GM19328 (cell line): ENCODE data around the gene LRRC74B.
"Not testable (repeated sequence)": the region's sequence is repeated elsewhere in the genome, so short reads cannot be mapped to it uniquely, and the experiment has no call there.

Experiments
- ATAC-seq: cut with Tn5 transposase; IDR thresholded peaks from one replicate; pipeline ENCODE4 v1.9.1; 2021; ENCODE audit warnings: mild to moderate bottlenecking, moderate library complexity; ENCODE audit not compliant: unreplicated experiment

LRRC74B gene

DNA sequence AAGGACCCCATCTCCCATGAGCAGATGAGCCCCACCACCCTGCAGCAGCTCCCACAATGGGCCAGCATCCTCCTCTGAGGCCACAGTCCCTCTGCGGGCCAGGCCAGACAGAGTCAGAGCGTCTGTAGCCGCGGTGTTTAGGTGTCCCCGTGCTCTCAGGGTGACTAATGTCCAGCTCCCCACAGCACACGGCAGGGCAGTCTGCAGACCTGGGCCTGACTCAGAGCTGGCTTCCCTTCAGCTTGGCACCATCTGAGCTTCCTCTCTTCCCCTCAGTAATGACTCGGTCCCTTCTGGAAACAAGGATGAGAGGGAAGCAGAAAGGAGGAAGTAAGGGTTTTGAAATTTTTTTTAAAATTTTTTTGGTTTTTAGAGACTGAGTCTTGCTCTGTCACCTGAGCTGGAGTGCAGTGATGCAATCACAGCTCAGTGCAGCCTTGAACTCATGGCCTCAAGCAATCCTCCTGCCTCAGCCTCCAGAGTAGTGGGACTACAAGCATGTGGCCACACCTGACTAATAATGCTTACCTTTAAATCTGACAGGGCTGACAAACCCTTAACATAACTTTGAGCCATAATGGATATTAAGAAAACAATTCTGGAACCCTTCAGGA is 28.5 kb downstream of the LRRC74B start:
- ATAC-seq: no peak

DNA sequence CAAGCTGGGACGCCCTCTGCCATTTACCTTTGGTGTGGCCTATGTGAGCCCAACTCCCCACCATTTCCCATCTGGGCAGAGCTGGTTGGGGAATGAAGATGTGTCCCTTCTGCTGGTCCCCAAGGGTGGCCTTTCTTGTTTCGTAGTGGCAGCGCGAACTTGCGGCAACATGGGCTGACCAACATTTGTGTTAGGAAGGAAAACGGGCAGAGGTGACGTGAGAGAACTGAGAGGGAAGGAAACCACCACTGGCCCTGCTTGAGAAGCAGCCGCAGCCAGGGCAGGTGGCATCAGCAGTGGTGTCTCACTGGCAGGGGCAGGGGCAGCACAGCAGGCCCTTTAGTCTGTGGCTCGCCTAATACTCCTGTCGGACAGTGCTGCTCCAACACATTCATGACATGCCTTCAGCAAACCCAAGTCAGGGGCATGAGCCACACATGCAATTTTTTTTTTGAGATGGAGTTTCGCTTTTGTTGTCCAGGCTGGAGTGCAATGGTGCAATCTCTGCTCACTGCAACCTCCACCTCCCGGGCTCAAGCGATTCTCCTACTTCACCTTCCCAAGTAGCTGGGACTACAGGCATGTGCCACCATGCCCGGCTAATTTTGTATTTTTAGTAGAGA is 29.9 kb downstream of the LRRC74B start:
- ATAC-seq: no peak

DNA sequence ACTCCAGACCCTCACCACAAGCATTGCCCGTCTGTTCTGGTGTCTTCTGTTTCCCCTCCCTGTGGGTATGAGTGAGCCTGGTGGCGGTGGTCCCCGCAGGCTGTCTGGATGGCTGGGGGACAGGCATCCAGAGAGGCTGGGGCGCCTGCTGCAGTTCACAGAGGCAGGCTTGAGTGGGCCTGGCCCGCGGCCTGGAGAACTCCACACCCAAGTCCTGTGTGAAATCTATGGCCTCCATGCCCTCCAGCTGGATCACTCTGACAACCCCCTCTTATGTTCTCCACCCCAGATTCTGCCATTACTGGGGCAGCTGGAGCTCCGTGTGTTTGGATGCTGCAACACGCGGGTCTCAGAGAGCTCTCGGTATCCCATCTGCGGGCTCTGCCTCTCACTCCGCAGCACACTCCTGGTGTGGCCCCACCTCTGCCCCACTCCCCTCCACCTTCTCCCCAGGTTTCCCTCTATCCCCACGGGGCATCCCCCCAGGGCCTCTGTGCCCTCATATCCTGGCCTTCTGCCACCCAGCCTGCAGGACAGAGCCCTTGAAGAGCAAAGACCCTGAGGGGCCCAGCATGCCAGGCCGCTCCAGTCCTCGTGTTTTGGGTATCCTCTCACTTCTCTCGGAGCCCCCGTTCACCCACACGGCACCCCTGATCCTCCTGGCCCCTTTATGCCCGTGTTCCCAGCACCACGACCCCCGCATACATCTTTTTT is 31.3 kb downstream of the LRRC74B start:
- ATAC-seq: no peak

DNA sequence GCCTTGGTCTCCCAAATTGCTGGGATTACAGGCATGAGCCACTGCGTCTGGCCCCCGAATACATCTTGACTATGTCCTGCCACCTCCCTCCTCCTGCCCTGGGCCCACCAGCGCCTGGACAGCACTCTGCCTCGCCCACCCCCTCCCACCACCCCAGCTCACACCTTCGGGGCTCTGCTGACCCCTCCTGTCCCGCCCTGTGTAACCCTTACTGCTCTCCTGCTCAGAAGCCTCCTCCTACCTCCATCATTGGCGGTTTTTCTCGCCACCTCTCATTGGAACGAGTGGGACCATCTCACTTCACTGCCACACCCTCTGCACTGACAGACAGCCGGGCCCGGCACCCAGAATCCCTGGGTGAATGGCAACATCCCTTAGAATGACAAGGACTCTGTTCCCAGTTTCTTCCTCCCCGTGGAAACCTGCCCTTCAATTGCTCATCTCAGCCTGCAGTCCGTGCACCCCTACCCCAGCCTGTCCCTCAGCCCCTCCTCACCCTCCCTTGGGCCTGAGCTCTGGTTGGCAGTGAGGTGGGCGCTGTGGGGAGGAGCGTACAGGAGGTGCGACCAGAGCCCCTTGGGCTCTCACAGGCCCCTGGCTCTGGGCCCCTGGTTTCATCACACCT is 32.2 kb downstream of the LRRC74B start:
- ATAC-seq: no peak

DNA sequence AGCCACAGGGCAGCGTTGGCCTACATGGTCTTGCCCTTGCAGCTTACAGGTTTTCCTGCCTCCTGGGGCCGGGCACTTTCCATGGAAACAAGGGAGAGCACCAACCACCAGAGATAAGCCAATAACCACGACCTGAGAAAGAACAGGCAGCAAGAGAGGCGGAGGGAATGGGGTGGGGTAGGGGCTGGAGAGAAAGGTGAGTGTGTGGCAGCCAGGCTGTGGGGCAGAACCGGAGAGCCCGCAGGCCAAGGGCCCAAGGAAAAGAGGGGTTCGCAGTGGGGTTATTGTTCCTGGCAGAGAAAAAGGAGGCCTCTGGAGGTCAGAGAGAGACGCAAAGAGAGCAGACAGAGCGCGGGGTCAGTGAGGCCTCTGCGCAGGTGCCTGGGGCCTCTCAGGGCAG is 33.2 kb downstream of the LRRC74B start:
- no peak for ATAC-seq

DNA sequence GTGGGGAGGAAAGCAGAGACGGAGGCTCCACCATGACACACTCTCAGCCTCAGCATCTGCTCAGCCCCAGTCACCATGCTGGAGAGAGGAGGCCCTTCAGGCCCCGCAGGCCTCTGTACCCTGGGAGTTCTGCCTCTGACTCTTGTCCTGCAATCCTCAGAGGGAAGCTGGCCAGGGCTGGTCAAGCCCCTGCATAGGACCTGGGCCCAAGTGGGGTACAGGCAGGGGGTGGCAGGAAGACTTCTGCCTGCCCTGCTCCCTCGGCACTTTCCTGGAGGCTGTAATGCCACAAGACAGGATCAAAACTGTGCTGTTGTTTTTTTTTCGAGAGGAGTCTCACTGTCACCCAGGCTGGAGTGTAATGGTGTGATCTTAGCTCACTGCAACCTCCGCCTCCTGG is 33.7 kb downstream of the LRRC74B start:
- no peak for ATAC-seq

DNA sequence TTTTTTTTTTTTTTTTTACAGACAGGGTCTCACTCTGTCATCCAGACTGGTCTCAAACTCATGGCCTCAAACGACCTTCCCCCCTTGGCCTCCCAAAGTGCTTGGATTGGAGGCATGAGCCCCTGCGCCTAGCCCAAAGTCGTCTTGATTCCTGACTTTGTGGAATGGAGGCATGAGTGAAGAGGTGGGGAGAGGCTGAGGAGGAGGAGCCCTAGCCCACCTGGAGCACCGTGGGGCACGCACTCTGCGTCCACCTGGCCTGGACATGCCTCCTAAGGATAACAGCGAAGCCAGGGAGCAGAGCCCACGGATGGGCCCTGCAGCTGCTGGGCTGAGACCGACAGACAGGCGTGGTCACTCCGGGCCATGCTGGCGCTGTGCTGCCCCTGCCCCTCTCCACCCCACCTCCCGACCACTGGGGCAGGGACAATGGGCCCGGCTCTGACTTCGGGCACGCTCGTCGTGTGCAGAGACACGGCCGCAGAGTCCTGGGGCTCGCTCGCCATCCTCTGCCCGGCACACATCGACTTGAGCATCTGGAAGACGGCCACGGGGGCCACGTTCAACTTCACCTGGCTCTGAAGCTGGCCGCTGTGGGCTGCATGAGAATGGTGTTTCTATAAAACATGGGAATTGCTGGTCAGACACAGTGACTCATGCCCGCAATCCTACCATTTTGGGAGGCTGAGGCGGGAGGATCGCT is 34.8 kb downstream of the LRRC74B start:
- ATAC-seq: no peak

DNA sequence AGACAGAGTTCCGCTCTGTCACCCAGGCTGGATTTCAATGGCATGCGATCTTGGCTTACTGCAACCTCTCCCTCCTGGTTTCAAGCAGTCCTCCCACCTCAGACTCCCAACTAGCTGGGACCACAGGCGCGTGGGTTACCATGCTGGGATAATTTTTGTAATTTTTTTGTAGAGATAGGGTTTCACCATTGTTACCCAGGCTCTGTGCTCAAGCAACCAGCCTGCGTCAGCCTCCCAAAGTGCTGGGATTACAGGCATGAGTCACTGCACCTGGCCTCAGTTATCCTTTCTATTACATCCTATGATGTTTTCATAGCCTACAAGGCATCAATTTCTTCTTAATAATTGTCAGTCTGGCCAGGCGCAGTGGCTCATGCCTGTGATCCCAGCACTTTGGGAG is 36.5 kb downstream of the LRRC74B start:
- no peak for ATAC-seq

DNA sequence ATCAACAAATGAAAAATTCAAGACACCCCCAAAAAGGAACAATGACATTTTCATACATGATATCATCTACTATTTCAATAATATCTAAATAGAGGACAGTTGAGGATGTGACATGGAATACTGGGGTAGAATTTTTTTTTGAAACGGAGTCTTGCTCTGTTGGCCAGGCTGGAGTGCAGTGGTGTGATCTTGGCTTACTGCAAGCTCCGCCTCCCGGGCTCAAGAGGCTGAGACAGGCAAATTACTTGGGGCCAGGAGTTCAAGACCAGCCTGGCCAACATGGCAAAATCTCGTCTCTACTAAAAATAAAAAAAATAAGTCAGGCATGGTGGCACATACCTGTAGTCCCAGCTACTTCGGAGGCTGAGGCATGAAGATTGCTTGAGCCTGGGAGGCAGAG is 41.4 kb downstream of the LRRC74B start:
- no peak for ATAC-seq

DNA sequence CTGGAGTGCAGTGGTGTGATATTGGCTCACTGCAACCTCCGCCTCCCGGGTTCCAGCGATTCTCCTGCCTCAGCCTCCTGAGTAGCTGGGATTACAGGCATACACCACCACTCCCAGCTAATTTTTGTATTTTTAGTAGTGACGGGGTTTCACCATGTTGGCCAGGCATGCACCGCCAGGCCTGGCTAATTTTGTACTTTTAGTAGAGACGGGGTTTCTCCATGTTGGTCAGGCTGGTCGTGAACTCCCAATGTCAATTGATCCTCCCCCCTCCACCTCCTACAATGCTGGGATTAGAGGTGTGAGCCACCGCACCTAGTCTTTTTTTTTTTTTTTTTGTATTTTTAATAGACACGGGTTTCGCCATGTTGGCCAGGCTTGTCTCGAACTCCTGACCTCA is 42.2 kb downstream of the LRRC74B start:
- ATAC-seq: not testable (repeated sequence)

DNA sequence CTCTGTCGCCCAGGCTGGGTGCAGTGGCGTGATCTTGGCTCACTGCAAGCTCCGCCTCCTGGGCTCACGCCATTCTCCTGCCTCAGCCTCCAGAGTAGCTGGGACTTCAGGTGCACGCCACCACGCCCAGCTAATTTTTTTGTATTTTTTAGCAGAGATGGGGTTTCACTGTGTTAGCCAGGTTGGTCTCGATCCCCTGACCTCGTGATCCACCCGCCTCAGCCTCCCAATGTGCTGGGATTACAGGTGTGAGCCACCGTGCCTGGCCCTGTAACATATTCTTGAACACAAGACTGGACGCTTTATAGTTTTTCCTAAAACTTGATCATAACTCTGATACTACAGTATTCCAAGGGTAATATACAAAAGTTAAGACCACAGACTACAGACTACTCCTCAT is 45.5 kb downstream of the LRRC74B start:
- ATAC-seq: not testable (repeated sequence)

DNA sequence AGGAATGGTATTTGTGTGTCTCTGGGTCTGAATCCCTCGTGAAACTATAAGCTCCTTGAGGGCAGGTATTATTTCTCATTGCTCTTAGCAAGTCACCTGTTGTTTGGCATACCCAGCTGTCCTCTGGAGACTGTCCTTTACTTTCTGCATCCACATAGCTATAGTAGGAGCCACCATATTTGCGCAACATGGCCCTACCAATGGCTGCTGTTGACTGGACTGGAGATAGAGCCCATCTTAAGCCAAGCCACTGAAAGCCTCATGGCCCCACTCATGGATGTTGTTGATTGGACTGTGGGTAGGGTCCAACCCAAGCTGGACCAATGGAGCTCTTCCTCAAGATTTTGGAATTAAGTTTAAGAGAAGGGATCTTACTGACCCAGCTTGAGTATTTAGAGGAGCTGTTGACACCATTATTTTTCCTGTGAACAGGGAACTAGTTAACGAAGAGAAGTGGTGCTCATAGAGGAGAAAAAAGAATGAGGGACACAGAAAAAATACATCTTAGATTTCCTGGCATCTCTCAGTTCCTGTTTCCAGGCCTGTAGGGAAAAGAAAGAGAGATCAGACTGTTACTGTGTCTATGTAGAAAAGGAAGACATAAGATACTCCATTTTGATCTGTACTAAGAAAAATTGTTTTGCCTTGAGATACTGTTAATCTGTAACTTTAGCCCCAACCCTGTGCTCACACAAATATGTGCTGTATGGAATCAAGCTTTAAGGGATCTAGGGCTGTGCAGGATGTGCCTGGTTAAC is 47.2 kb downstream of the LRRC74B start:
- no peak for ATAC-seq

DNA sequence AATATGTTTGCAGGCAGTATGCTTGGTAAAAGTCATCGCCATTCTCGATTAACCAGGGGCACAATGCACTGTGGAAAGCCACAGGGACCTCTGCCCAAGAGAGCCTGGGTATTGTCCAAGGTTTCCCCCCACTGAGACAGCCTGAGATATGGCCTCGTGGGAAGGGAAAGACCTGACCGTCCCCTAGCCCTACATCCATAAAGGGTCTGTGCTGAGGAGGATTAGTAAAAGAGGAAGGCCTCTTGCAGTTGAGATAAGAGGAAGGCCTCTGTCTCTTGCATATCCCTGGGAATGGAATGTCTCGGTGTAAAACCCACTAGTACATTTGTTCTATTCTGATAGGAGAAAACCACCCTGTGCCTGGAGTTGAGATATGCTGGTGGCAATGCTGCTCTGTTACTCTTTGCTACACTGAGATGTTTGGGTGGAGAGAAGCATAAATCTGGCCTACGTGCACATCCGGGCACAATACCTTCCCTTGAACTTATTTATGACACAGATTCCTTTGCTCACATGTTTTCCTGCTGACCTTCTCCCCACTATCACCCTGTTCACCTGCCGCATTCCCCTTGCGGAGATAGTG is 47.9 kb downstream of the LRRC74B start:
- ATAC-seq: not testable (repeated sequence)

DNA sequence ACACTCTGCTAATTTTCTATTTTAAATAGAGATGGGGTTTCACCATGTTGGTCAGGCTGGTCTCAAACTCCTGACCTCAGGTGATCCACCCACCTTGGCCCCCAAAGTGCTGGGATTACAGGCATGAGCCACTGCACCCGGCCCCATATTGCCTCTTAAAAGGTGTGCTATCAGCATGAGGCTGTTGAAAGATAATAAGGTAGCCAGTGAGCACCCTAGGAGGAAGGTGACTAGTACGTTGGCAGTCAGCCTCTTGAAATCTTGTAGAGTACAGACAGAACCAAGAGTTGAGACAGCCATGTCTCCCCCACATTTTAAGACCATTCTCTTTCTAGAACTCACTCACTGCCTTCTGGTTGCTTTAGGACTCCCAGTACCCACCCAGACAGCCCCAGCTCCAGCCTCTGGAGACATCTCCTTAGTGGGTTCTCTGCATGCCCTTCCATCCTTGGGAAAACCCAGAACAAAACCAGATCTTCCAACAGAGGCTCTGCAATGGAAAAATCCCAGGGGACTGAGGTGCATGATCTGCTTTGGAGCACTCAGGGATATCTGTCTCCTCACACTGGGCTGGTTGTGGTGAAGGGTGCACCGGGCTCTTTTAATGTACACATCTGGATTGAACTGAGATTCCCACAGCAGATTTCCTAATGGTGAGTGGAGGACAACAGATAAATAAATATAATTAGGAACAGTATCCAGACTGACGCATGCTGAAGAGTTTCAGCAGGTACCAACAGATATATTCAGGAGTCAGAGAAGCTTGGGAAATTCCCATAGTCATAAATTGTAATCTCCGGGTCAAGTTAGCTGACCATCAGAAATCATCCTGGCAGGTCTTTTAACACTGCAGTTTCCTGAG is 49.4 kb downstream of the LRRC74B start:
- no peak for ATAC-seq

DNA sequence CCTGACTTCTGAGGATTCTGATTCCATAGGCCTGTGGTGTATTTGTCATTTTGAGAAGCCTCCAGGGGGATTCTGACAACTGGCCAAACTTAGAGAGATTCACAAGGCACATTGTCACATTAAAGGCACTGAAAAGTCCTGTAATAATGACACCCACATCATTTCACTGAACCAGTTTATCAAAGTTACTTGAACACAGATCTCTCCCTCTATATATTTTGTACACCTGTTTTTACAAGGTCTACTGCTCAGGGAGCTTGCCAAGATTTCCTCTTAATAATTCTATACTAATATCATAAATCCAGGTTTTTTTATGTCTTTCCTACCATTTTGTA is 50.0 kb downstream of the LRRC74B start:
- ATAC-seq: no peak

DNA sequence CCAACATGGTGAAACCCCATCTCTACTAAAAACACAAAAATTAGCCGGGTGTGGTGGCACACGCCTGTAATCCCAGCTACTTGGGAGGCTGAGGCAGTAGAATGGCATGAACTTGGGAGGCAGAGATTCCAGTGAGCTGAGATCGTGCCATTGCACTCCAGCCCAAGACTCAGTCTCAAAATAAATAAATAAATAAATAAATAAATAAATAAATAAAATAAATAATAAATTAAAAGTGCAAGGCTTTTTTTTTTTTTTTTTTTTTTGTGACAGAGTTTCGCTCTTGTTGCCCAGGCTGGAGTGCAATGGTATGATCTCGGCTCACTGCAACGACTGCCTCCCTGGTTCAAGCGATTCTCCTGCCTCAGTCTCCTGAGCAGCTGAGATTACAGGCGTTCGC is 51.1 kb downstream of the LRRC74B start:
- not testable (repeated sequence) for ATAC-seq

DNA sequence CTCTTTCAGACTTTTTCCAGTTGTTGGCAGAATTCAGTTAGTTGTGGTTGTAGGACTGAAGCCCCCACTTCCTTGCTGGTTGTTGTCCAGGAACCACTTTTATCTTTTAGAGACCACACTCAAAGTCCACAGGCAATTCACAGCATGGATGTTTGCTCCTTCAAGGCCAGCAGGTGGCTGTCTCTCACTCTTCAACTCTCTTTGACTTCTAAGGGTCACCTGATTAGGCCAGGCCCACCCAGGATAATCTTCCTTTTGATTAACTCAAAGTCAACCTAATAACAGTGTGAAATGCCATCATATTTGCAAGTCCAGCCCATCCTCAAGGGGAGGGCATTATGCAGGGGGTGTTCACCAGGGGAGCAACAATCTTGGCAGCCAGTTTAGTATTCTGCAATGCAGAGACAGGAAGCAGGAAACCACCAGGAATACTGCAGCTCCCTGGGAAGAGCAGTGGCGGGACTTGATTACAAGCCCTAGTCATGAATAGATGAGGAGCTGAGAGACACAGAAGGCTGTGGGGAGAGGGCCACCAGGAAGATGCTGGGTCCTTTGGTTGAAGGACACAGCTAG is 52.4 kb downstream of the LRRC74B start:
- ATAC-seq: no peak

DNA sequence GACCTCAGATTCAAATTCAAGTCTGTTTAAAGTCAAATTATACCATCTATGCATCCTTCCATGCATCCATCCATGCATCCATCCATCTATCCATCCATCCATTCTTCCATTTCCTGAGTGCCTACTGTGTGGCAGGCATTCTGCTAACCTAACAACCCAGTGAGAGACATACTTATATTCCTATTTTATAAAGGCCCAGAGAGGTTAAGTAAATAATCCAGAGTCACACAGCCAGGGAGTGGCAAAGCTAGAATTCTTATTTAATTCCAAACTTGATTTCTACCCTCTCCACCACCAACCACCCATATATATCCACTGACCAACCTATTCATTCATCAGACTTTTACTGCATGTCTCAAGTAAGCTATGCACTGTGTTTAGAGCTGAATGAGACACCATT is 53.8 kb downstream of the LRRC74B start:
- ATAC-seq: no peak
